IPS-18c (cell line): ENCODE results near the gene RXFP4.
"Not testable (repeated sequence)": the region's sequence is repeated elsewhere in the genome, so short reads cannot be mapped to it uniquely, and the experiment has no call there.

Experiments
- H3K4me3 ChIP-seq: 2 replicates; pipeline ENCODE4 v1.7.0; 2013; ENCODE audit warnings: low read depth, mild to moderate bottlenecking, low read length, moderate library complexity; ENCODE audit not compliant: insufficient read depth
- H3K9me3 ChIP-seq: one replicate; pipeline ENCODE4 v1.6.1; 2013; ENCODE audit warnings: mild to moderate bottlenecking, low read length, moderate library complexity; ENCODE audit not compliant: control insufficient read depth, insufficient read depth

The RXFP4 gene, protein sequence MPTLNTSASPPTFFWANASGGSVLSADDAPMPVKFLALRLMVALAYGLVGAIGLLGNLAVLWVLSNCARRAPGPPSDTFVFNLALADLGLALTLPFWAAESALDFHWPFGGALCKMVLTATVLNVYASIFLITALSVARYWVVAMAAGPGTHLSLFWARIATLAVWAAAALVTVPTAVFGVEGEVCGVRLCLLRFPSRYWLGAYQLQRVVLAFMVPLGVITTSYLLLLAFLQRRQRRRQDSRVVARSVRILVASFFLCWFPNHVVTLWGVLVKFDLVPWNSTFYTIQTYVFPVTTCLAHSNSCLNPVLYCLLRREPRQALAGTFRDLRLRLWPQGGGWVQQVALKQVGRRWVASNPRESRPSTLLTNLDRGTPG

DNA sequence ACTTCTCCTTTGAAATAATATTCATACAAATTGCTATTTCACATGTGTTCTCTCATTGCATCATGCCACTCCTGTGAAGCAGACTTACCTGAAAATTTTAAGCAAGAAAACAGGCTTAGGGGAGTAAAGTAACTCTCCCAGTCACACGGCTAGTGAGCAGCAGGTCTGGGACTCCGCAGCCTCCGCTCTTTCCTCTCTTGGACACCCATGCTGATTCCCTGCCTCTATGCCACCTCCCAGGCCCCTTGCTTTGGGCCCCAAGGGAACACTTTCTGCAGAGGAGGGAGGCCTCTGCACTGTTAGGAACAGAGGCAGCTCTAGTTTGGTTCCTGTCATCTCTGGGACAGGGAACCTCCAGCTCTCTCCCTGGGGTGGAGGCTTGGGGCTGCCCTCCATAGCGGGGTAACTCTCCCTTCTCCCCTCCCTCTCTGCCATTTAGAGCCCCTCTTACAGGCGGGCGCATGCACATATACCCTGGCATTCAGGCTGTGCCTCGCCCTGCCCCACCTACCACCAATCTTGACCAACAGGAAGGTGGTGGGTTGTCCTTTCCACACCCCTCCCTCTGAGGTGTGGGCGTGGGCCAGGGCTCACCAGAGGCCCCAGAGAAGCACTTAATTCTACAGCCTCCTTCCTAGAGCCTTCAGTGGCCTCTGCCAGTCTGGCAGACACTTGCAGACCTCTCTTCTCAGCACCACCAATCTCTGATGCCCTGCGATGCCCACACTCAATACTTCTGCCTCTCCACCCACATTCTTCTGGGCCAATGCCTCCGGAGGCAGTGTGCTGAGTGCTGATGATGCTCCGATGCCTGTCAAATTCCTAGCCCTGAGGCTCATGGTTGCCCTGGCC is at the start of gene RXFP4:
TSS of gene RXFP4 (plus strand) at position 646 of the 852 bp plus-strand sequence. CDS start at position 718, 72 bp downstream.
- Histone ChIP-seq H3K9me3 (no peaks in the 10 kb centered on the region), H3K4me3 (no peak within 1 kb of the TSS)

DNA sequence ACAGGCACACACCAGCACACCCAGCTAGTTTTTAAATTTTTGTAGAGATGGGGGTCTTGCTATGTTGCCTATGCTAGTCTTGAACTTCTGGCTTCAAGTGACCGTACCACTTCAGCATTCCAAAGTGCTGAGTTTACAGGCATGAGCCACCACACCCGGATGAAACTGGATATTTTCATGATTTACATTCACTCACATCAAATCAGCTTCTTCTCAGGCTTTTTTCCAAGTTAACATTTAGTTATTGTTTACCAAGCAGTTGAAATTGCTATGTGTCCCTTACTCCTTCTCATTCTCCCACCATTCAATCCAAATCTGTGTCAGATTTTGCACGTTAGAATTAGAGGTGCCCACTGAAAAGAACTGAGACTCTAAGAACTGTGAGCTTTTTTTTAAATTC is 48.6 kb upstream of the RXFP4 start:
- Histone ChIP-seq H3K4me3 (no peak overlapping the region), H3K9me3 (no peaks in the 10 kb centered on the region)

DNA sequence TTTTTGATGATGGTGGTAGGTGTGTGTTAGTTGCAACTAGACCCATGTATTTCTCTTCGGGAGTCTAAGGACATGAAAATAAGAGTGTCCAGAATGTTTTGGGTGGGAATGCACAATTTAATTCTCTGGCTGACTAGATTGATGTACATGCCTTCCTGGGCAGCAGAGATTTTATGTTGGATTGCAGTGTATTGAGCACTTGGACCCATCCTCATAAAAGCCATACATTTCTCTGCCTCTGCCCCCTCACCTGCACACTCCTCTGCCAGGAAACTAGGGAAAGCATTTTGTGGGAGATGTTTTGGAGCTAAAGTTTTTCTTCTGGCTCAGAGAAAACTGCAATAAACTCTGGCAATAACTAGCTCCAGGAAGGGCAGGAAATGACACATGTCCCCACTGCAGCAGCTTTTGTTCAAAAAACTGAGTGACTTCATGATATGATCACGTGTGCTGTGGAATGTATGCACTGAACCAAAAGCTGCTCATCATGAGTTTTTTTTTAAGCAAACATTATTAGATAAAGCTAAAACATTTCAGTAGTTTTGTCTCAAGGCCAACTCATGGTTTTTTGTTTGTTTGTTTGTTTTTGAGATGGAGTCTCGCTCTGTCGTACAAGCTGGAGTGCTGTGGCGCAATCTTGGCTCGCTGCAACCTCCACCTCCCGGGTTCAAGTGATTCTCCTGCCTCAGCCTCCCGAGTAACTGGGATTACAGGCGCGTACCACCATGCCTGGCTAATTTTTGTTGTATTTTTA is 47.9 kb upstream of the RXFP4 start:
- no peaks in the 10 kb centered on the region for H3K9me3 ChIP-seq
- H3K4me3 ChIP-seq = no peak overlapping the region

DNA sequence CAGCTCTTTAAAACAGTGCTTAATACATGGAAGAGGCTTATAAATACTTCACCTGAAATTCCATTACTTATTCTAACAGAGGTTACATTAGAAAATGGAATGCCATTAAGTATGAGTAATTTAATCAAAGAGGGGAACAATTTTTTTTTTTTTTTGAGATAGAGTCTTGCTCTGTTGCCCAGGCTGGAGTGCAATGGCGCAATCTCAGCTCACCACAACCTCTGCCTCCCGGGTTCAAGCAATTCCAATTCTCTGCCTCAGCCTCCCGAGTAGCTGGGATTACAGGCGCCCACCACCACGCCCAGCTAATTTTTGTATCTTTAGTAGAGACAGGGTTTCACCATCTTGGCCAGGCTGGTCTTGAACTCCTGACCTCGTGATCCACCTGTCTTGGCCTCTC is 45.8 kb upstream of the RXFP4 start:
- H3K4me3 ChIP-seq, H3K9me3 ChIP-seq: not testable (repeated sequence)

DNA sequence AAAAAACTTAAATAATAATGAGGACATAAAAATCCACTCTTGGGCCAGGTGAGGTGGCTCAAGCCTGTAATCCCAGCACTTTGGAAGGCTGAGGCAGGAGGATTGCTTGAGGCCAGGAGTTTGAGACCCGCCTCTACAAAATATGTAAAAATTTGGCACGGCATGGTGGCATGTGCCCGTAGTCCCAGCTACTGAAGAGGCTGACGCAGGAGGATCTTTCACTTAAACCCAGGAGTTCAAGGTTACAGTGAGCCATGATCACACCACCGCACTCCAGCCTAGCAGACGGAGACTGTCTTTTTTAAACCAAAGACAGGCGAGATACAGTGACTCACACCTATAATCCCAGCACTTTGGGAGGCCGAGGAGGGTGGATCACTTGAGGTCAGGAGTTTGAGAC is 45.0 kb upstream of the RXFP4 start:
- not testable (repeated sequence) for H3K9me3 ChIP-seq, H3K4me3 ChIP-seq

DNA sequence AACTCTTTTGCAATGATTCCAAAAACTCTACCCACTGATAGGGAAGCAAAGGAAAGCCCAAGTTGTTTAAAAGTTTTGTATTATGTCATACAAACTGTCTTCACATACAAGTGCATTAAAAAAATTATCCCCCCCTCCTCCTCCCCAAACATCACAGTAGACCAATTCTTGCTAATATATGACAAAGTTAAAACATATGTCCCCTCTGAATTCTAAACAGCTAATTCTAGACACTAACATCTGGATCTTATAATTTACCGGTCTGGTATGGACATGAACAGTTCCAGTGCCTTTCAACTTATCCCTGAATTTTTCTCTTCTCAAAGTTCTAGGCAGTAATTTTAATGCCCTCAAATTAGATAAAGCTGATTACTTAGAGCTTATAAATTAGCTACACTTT is 43.7 kb upstream of the RXFP4 start:
- H3K9me3 ChIP-seq = no peaks in the 10 kb centered on the region

DNA sequence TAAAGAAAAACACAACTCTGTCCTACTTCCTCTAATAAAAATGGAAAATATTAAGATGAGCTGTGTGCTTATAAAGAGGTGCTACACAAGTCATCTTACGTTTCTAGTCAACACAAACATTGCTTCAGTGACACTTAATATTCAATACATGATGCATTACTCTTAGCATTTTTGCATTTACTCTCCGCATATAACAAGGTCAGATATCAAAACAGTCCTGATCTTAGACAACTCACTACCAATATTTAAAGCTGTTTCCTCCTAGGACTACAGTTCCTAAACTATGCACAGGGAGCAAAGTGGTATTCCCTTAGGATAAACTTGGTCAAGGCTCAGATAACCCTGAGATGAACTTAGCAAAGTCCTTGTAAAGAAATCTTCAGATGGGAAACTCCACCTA is 42.5 kb upstream of the RXFP4 start:
- no peaks in the 10 kb centered on the region for H3K9me3 ChIP-seq
- H3K4me3 ChIP-seq = no peak overlapping the region

More for the DNA sequence above, 43.7 kb upstream of the RXFP4 start:
- H3K4me3 ChIP-seq = no peak overlapping the region

DNA sequence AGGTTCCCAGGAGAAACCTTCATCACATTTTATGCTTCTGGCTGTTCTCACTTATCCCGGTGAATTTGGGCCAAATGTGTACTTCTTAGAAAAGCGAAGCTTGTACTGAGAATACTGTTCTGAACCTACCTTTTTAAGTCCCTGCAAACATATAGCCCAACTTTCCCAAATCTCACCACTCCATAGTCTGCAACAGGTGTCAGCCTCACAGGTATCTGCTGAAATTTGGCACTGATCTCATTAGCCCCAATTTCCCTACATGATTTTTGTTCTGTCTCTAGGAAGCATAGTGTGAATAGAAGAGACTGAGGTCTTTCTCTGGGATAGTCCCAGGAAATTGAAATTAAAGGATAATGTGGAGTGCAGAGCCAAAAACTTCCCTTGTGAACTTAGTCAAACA is 41.8 kb upstream of the RXFP4 start:
- Histone ChIP-seq H3K9me3 (no peaks in the 10 kb centered on the region), H3K4me3 (no peak overlapping the region)

DNA sequence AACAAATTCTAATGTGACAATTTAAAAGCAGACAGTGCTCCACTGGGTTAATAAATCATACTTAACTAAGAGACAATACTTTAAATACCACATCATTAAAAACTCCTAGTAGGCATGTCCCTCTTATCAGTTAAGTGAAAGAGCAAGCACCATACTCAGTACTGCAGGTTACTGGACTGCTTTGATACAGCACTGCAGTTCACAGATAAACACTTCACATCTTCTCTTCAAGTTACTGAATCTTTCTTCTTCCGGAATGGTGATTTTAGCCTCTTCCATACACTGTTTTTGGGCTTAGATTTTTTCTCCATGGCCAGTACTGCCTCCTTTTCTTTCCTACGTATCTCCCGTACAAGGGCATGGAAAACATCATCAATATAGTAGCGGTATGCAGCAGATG is 41.3 kb upstream of the RXFP4 start:
- H3K4me3 ChIP-seq = no peak overlapping the region
- no peaks in the 10 kb centered on the region for H3K9me3 ChIP-seq

DNA sequence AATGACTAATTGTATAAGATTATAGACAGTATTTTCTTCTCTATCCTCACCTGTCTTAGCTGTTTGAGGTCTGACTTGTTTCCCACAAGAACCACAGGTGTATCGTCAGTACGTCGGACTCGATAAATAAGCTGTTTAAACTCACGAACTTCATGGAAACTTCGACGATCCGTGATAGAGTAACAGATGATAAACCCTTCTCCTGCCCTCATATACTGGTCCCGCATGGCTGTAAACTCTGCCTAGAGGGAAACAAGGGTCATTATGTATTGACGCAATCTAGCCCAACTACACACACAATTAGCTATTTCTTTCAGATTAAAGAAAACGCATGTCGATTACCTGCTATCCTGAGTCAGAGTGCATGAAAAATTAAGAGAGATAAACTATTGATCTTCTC is 37.2 kb upstream of the RXFP4 start:
- H3K9me3 ChIP-seq = no peaks in the 10 kb centered on the region
- H3K4me3 ChIP-seq = no peak overlapping the region

DNA sequence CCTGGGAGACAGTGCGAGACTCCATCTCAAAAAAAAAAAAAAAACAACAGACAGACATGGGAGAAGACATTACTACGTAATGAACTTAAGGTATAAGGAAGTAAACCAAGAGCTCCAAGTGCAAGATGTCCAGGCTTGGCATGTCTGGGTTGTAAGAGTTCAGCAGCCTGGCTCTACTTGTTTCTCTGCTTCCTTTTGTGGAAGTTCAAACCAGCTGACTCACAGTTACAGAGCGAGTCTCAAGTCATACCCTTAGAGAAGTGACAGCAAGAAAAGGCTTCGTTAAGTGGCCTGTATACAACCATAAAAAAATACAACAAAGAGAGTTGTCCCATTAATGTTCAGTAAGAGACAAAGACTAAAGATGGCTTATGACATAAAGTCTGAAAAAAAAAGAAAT is 31.5 kb upstream of the RXFP4 start:
- Histone ChIP-seq H3K4me3 (no peak overlapping the region), H3K9me3 (no peaks in the 10 kb centered on the region)

DNA sequence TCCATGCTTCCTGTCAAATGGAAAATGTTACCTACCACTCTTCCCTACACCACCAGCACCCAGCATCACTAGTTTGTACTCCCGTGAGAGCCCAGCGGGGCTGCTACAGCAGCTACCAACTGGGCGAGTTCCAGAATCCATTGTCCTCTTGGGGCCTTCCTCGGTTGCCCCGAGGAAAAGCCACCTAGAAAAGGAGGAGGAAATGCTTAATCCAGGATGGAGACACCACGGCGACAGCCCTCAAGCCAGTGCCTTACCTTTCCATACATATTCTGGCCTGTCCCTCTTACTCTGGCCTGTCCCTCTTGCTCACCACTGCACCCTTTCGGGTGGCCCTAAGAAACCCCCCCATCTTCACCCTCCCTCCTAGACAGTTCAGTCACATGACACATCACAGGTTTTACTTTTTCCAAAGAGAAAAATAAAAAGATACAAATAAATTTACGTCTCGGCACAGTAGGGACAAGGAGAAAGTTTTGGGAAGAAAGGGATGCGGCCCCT is 30.8 kb upstream of the RXFP4 start:
- H3K9me3 ChIP-seq = no peaks in the 10 kb centered on the region
- peak overlapping the region; percentile 53 for H3K4me3 ChIP-seq

DNA sequence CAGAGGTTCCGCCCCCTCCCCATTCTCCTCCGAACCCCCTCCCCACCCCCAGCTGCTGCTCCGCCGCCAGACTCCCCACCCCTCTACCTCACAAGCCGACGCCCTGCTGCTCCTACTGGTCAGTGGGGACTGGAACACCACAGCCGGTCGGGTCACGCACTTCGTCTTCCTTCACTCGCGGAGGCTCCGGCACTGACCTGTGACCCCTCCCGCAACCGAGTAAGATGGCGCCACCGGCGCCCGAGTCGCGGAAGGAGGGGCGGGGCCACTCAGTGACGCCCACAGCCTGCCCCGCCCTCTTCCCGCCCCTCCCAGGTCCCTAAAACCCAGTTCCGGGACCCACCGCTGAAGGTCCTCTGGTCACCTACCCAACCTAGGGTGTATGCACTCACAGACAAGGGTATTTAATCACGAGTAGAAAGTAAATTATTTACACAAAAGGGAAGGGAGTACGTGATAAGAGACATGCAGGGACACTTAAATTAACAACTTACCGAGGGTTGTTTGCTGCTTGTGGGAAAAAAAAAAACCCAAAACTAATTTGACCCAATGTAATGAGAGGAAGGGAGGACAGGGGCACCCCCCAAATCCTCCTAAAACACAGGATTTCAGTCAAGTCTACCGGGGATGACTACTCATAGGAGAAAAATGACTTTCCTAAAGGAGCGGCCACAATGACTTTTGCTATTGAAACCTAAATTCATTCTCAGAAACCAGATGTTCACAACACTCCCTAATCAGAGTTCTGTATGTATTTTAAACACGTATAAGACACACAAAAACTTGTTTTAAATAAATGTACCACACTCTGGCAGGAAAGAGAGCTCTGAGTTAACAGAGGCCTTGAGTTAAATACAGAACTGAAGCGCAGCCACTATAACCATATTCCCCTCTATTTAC is 30.0 kb upstream of the RXFP4 start, which contains the start of gene RIT1:
TSS of gene RIT1 (minus strand) at position 194 of the 900 bp plus-strand sequence. CDS start 588 bp downstream, outside the sequence.
- H3K9me3 ChIP-seq = no peaks in the 10 kb centered on the region
- peak within 1 kb of the TSS; percentile 53 for H3K4me3 ChIP-seq

DNA sequence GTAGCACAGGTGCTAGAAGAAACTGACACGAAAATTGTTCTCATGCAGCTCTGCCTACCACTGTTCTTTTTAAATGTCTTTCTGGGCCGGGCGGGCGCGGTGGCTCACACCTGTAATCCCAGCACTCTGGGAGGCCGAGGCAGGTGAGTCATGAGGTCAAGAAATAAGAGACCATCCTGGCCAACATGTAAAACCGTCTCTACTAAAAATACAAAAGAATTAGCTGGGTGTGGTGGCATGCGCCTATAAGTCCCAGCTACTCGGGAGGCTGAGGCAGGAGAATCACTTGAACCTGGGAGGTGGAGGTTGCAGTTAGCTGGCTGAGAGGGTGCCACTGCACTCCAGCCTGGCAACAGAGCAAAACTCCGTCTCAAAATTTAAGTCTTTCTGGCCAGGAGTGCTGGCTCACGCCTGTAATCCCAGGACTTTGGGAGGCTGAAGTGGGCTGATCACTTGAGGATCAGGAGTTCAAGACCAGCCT is 29.3 kb upstream of the RXFP4 start:
- Histone ChIP-seq H3K4me3 (no peak overlapping the region), H3K9me3 (no peaks in the 10 kb centered on the region)

DNA sequence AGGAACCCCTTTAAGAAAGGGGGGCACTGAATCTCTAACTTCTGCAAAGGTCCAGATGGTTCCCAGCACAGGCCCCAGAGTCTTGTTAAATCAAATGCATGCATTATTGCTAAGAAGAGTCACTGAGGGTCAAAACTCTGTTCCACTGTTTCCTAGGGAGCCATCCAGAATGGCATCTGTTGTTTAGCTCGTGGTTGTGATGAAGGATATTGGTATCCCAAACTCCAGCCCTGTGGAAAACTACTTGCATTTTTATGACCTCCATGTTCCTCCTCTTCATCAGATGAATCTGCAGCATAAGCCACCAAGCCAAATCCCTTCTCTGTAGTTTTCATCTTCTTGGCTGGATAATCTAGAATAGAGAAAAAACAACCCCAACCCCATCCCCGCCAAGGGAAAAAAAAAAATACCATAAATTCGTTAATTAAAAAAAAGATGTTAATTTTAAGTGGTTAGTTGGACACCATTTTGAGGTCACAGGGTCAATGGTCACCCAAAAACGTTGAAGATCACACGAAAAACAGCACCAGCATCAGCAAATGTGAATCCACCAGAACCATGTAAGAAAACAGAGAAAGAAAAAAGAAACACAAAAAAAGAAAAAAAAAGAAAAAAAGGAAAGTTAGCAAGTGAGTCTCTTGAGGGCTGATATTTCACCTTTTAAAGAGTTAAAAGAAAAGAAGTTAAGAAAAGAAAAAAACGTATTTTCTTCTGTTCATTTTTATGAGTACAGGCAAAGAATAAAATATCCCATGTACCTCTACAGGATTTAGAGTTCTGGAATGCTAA is 27.3 kb upstream of the RXFP4 start:
- Histone ChIP-seq H3K4me3 (no peak overlapping the region), H3K9me3 (no peaks in the 10 kb centered on the region)

DNA sequence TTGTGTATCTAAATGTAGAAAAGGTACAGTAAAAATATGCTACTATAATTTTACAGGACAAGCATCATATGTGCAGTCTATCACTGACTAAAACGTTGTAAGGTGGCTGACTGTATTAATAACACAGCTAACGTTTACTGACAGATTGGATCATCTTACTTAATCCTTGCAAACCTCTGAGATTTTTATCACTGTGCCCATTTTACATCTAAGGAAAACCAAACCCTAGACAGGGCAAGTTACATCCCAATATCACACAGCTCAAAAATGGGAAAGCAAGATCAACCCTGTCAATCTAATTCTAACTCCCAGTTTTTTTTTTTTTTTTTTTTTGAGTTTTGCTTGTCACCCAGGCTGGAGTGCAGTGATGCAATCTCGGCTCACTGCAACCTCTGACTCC is 22.8 kb upstream of the RXFP4 start:
- Histone ChIP-seq H3K4me3 (no peak overlapping the region), H3K9me3 (no peaks in the 10 kb centered on the region)
